ENCODE data around the gene RHBDF1.
"Not testable (repeated sequence)": the region's sequence is repeated elsewhere in the genome, so short reads cannot be mapped to it uniquely, and the experiment has no call there.

Gene RHBDF1

GRCh38 chr16:35678-36305, 36.6 kb downstream of the RHBDF1 start:
- DNase-seq = no peak

DNA sequence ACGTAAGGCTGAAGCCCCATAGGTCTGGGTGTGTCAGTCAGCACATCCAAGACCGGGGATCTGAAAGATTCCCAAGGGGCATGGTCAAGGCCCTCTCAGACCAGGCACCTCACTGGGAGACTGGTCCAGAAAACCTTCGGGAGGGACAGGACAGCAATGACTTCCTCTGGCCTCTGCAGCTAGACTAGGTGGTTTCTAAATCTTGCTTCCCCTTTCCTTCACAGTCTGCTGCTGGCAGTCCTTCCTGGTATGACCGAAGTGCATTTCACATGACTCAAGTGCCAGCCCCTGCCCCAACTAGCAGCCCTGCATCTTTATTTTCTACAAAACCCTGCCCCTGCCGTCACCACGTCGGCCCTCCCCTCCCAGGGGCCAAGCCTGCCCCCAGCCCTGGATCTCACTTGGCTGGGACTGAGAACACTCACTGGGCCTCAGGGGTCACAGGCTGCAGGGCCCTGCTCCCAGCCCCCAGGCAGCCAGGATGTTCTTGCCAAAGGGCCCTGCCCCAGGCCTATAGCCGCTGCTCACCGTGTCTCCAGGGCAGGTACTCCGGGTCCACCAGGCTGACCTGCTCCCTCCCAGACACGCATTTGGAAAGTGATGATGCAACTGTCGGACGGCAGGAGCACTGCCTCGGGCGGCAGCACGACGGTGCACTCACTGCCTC, 37.3 kb downstream of the RHBDF1 start:
- DNase-seq = no peak

DNA sequence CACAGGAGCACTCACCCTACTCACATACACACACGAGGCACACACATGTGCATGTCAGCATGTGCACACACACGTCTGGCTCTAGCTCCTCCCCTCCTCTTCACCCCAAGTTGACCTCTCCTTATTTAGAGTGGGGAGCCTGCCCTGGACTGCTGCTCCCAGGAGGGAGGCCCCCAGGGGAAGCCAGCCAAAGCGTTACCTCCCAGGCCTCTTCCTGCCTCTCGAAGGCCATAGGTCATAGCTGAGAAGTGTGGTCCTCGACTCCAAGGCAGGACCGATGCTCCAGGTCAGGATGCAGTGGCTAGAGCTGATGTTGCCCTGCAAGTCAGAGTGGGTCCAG, 37.8 kb downstream of the RHBDF1 start:
- DNase-seq = no peak

GRCh38 chr16:33877-34647, 38.4 kb downstream of the RHBDF1 start:
- no peak for DNase-seq

GRCh38 chr16:33154-33876, 39.1 kb downstream of the RHBDF1 start:
- DNase-seq = not testable (repeated sequence)

GRCh38 chr16:30627-31026, 41.8 kb downstream of the RHBDF1 start:
- DNase-seq = not testable (repeated sequence)

DNA sequence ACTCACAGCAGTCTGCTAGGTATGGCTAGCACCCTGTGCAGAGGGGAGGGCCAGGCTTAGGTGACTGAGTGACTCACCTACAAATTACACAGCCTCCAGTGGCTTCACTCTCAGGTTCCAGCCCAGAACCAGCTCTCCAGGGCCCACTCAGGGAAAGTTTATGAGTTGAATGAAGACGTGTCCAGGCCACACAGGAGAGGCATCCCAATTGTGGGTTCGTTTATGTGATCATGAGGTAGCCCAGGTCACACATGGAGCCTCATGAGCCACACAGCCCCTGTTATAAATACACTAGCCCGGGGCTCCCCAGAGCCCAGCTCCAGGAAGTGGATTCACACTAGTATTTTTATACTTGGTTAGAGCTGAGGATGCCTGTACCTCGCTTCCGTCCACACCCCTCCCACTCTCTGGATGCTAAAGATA, 46.5 kb downstream of the RHBDF1 start:
- DNase-seq = not testable (repeated sequence)

DNA sequence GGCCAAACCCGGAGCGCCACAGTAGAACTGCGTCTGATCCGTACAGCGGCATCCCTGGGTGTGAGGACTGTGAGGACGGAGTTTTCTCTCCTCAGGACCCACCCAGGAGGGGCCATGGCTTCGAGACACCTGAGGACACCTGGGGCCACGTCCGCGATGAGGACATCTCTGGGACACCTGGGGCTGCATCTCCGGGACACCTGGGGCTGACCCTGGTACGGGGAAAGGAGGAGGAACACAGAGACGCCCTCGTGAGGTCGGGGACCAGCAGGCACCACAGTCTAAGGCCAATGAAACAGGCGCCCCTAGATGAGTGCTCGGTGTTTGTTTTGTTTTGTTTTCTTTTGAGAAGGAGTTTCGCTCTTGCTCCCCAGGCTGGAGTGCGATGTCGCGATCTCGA, 48.3 kb downstream of the RHBDF1 start:
- not testable (repeated sequence) for DNase-seq

DNA sequence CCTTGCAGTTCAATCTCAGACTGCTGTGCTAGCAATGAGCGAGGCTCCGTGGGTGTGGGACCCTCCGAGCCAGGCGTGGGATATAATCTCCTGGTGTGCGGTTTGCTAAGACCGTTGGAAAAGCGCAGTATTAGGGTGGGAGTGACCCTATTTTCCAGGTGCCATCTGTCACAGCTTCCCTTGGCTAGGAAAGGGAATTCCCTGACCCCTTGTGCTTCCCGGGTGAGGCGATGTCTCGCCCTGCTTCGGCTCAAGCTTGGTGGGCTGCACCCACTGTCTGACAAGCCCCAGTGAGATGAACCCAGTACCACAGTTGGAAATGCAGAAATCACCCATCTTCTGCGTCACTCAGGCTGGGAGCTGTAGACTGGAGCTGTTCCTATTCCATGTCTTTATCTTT, 51.5 kb downstream of the RHBDF1 start:
- not testable (repeated sequence) for DNase-seq

DNA sequence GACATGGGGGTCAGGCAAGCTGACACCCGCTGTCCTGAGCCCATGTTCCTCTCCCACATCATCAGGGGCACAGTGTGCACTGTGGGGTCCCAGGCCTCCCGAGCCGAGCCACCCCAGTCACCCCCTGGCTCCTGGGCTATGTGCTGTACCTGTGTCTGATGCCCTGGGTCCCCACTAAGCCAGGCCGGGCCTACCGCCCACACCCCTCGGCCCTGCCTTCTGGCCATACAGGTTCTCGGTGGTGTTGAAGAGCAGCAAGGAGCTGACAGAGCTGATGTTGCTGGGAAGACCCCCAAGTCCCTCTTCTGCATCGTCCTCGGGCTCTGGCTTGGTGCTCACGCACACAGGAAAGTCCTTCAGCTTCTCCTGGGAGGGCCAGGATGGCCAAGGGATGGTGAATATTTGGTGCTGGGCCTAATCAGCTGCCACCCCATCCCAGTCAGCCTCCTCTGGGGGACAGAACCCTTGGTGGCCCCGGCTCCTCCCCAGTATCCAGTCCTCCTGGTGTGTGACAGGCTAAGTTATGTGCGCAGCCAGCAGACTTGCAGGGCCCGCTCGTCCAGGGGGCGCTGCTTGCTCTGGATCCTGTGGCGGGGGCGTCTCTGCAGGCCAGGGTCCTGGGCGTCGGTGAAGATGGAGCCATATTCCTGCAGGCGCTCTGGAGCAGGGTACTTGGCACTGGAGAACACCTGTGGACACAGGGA, 55.2 kb downstream of the RHBDF1 start:
- DNase-seq = not testable (repeated sequence)

- not testable (repeated sequence) for DNase-seq
Measured at GRCh38 chr16:10772-11171, 61.7 kb downstream of the RHBDF1 start.

DNA sequence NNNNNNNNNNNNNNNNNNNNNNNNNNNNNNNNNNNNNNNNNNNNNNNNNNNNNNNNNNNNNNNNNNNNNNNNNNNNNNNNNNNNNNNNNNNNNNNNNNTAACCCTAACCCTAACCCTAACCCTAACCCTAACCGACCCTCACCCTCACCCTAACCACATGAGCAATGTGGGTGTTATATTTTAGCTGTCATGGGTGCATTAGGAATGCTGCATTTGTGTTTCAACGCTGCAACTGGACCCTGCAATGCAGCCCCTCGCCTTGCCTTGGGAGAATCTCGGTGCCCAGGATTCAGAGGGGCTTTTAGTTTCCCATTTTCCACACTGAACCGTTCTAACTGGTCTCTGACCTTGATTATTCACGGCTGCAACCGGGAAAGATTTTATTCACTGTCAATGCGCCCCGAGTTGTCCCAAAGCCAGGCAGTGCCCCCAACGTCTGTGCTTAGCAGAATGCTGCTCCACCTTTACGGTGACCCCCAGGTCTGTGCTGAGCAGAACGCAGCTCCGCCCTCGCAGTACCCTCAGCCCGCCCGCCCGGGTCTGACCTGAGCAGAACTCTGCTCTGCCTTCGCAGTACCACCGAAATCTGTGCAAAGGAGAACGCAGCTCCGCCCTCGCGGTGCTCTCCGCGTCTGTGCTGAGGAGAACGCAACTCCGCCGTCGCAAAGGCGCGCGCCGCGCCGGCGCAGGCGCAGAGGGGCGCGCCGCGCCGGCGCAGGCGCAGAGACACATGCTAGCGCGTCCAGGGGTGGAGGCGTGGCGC, 62.3 kb downstream of the RHBDF1 start:
- no peak for DNase-seq

Data from left hindlimb (tissue), 1 donor.